Measurements from ENCODE around the gene ZNF584. TPM values are rescaled to one million over a fixed set of nuclear protein-coding genes. Genes with fewer than 3 reads are reported as not detected.

Gene ZNF584
- total and polyA plus RNA-seq, 7 donors = 8.7 to 23.8 (median 13.2) TPM

DNA sequence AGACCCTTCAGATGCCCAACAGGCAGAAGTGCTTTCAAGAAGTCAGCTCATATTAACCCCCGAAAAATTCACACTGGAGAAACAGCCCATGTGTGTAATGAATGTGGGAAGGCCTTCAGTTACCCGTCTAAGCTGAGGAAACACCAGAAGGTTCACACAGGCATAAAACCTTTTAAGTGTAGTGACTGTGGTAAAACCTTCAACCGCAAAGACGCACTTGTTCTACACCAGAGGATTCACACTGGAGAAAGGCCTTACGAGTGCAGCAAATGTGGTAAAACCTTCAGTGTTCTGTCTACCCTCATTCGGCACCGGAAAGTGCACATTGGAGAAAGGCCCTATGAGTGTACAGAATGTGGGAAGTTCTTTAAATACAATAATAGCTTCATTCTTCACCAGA lies 8.6 kb downstream of the ZNF584 start:
- TF ChIP-seq, protein P1, sequence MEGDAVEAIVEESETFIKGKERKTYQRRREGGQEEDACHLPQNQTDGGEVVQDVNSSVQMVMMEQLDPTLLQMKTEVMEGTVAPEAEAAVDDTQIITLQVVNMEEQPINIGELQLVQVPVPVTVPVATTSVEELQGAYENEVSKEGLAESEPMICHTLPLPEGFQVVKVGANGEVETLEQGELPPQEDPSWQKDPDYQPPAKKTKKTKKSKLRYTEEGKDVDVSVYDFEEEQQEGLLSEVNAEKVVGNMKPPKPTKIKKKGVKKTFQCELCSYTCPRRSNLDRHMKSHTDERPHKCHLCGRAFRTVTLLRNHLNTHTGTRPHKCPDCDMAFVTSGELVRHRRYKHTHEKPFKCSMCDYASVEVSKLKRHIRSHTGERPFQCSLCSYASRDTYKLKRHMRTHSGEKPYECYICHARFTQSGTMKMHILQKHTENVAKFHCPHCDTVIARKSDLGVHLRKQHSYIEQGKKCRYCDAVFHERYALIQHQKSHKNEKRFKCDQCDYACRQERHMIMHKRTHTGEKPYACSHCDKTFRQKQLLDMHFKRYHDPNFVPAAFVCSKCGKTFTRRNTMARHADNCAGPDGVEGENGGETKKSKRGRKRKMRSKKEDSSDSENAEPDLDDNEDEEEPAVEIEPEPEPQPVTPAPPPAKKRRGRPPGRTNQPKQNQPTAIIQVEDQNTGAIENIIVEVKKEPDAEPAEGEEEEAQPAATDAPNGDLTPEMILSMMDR (IDR thresholded peaks at IDR 0.05) = no peak
- Histone ChIP-seq H3K4me1 (no peaks in the 10 kb centered on the region), H3K27ac (no peak overlapping the region), H3K9me3 (no peaks in the 10 kb centered on the region), H3K36me3 (ENCODE audit: insufficient read depth in 1 of 2, low read depth in 1 of 2) (peaks cover 7 to 71% of the 10 kb centered on the region in 2 donors), H3K4me3 (no peak overlapping the region), H3K27me3 (ENCODE audit: insufficient read depth in 3 of 3, low read length in 2 of 3) (no peaks in the 10 kb centered on the region)
- DNase-seq = no peak
- ATAC-seq = no peak
- WGBS, 3 donors = 97 to 99% (median 97%) methylated on average over 7 of the region's 7 CpGs
- intact Hi-C loops (cut with DNase I) = no loop called here

DNA sequence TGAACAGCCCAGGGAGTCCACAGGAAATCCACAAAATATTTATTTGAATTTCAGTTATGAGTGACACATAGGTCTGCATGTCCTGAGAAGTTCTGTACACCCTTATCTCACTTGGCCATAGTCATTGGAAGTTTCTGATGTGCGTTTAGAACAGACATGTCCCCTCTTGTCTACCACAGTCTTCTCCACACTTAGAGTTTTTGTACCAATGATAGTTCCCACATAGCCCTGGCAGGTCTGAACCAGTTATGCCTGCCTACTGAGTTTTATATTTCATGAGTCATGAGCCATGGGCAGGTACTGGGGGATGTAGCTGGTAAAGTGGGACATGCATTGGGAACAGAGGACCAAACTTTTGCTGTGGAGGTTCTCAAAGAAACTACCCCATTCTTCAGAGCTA lies 20.2 kb downstream of the ZNF584 start:
- Histone ChIP-seq H3K9me3 (peaks cover 57% of the 10 kb centered on the region), H3K27me3 (ENCODE audit: insufficient read depth in 3 of 3, low read length in 2 of 3) (no peaks in the 10 kb centered on the region), H3K4me3 (no peak overlapping the region), H3K4me1 (no peaks in the 10 kb centered on the region), H3K36me3 (ENCODE audit: insufficient read depth in 1 of 2, low read depth in 1 of 2) (peaks cover 19 to 23% of the 10 kb centered on the region in 2 donors), H3K27ac (no peak overlapping the region)
- DNase-seq = no peak
- ATAC-seq = no peak
- intact Hi-C loops (cut with DNase I) = no loop called here
- 67 to 90% (median 68%) methylated on average over 1 of the region's 1 CpG for WGBS, 3 donors
- TF ChIP-seq, protein P1 (IDR thresholded peaks at IDR 0.05) = no peak

DNA sequence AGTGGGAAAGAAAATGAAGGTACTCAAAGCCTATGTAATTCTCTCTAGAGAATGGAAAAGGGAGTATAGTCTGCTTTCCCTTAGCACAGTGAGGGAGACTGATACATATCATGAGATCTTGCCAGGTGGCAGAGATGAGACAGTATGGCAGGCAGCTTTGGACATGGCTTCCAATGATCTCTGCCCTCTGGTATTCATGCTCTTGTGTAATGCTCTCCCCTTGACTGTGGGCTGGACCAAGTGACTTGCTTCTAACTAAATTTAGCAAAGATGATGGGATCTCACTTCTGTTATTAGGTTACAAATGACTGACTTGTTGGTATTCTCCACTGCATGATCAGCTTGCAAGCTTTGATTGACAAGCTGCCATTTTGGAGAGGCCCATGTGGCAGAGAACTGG lies 21.3 kb downstream of the ZNF584 start:
- TF ChIP-seq, protein P1 (IDR thresholded peaks at IDR 0.05) = no peak
- no peaks in the 10 kb centered on the region for H3K4me1 ChIP-seq
- peak; percentile 78 to 94 (median 83) for ATAC-seq

DNA sequence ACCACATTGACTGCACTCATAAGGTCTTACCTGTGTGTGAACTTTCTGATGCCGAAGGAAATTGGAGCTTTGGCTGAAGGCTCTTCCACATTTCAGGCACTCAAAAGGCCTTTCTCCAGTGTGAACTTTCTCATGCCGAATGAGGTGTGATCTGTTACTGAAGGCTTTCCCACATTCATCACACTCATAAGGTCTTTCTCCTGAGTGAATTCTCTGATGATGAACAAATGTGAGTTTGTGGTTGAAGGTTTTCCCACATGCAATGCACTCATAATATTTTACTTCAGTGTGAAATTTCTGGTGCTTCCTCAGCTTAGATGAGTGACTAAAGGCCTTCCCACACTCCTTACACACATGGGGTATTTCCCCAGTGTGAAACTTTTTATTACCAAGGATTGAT lies 25.8 kb downstream of the ZNF584 start:
- H3K9me3 ChIP-seq = peaks cover 98% of the 10 kb centered on the region
- H3K4me3 ChIP-seq = no peak overlapping the region
- H3K36me3 ChIP-seq (ENCODE audit: insufficient read depth in 1 of 2, low read depth in 1 of 2) = peaks cover 49 to 55% of the 10 kb centered on the region in 2 donors
- H3K4me1 ChIP-seq = peaks cover 2% of the 10 kb centered on the region
- TF ChIP-seq, protein P1 (IDR thresholded peaks at IDR 0.05) = no peak
- intact Hi-C loops (cut with DNase I) = no loop called here
- H3K27me3 ChIP-seq (ENCODE audit: insufficient read depth in 3 of 3, low read length in 2 of 3) = no peaks in the 10 kb centered on the region
- 96 to 100% (median 98%) methylated on average over 2 of the region's 2 CpGs for WGBS, 3 donors
- no peak for DNase-seq
- no peak for ATAC-seq
- H3K27ac ChIP-seq = no peak overlapping the region

More for the DNA sequence above, 21.3 kb downstream of the ZNF584 start:
- Histone ChIP-seq H3K4me3 (no peak overlapping the region), H3K9me3 (peaks cover 68% of the 10 kb centered on the region), H3K27ac (peak overlapping the region; percentile 10), H3K36me3 (ENCODE audit: insufficient read depth in 1 of 2, low read depth in 1 of 2) (peaks cover 28 to 34% of the 10 kb centered on the region in 2 donors), H3K27me3 (ENCODE audit: insufficient read depth in 3 of 3, low read length in 2 of 3) (no peaks in the 10 kb centered on the region)
- no peak for DNase-seq
- intact Hi-C loops (cut with DNase I) = no loop called here
